A673 (cell line): ENCODE measurements around the gene IGFN1. TPM values are rescaled to one million over a fixed set of nuclear protein-coding genes. Genes with fewer than 3 reads are reported as not detected.

ENCODE experiments used
- BruUV-seq: library from RNA; stranded (reverse); fragments of 400-500 nt; replicated peaks from 2 replicates; lab custom pipeline; 2021; lab: Mats Ljungman, UMichigan
- CTCF ChIA-PET: fragments of 300-600 bp; sonication (Branson Sonifier 250); formaldehyde crosslinking; loops from one replicate; lab custom pipeline; 2022; ENCODE audit warnings: antibody characterized with exemption; lab: Charles Lee
- POLR2A ChIA-PET: fragments of 300-600 bp; sonication (Branson Sonifier 250); formaldehyde crosslinking; loops from one replicate; lab custom pipeline; 2022; ENCODE audit warnings: antibody characterized with exemption; ENCODE audit not compliant: low non-redundant PET; lab: Charles Lee
- DNase-seq: peaks from one replicate; pipeline ENCODE4 v3.0.0-alpha.2; 2015; ENCODE audit warnings: low spot score
- H3K27ac ChIP-seq: fragments of 200-600 bp; sonication (generic); 2 replicates; pipeline ENCODE4 v1.5.1; 2016; ENCODE audit warnings: mixed run types, low read depth, mild to moderate bottlenecking, mixed read lengths, antibody characterized with exemption, low read length; ENCODE audit not compliant: poor library complexity, severe bottlenecking
- H3K27me3 ChIP-seq: fragments of 200-600 bp; sonication (generic); replicated peaks from 2 replicates; pipeline ENCODE4 v1.6.1; 2017; ENCODE audit warnings: mixed run types, low read depth, mild to moderate bottlenecking, mixed read lengths, antibody characterized with exemption, low read length; ENCODE audit not compliant: insufficient read depth, poor library complexity
- H3K36me3 ChIP-seq: fragments of 200-600 bp; sonication (generic); 2 replicates; pipeline ENCODE4 v1.6.1; 2016; ENCODE audit warnings: mixed run types, mild to moderate bottlenecking, mixed read lengths, antibody characterized with exemption, low read length; ENCODE audit not compliant: insufficient read depth, poor library complexity, severe bottlenecking
- H3K4me1 ChIP-seq: fragments of 200-600 bp; sonication (generic); 2 replicates; pipeline ENCODE4 v1.6.1; 2017; ENCODE audit warnings: mixed run types, mild to moderate bottlenecking, mixed read lengths, antibody characterized with exemption, low read length; ENCODE audit not compliant: insufficient read depth, poor library complexity, severe bottlenecking
- H3K4me3 ChIP-seq: fragments of 200-600 bp; sonication (generic); 2 replicates; pipeline ENCODE4 v1.5.1; 2016; ENCODE audit warnings: low read depth, mixed run types, mild to moderate bottlenecking, mixed read lengths, low read length; ENCODE audit not compliant: poor library complexity, severe bottlenecking
- H3K9me3 ChIP-seq: fragments of 200-600 bp; sonication (generic); 2 replicates; pipeline ENCODE4 v1.6.1; 2016; ENCODE audit warnings: mixed run types, low read depth, mild to moderate bottlenecking, mixed read lengths, antibody characterized with exemption, low read length; ENCODE audit not compliant: poor library complexity, severe bottlenecking
- EZH2 ChIP-seq: fragments of 200-600 bp; sonication (generic); IDR thresholded peaks from 2 replicates; pipeline ENCODE4 v1.6.1; 2017; ENCODE audit warnings: borderline replicate concordance, low read depth, mild to moderate bottlenecking, mixed read lengths, antibody characterized with exemption, low read length; ENCODE audit not compliant: poor library complexity, severe bottlenecking
- intact Hi-C: fragments of 100-400 bp; cut with micrococcal nuclease; formaldehyde crosslinking; loops from one replicate; pipeline ENCODE4 v1.10.0; 2022; ENCODE audit not compliant: unreplicated experiment
- total RNA-seq: library from RNA; stranded (reverse); gene quantifications from 2 replicates; pipeline ENCODE4 v1.2.3, GENCODE V29; 2021
- TF ChIP-seq, protein P1 (sequence below): fragments of 300-800, 200-600 bp; sonication (generic); conservative IDR thresholded peaks from 2 replicates; pipeline ENCODE4 v1.5.1; 2017; ENCODE audit warnings: low read depth, mild to moderate bottlenecking, antibody characterized with exemption, low read length, moderate library complexity, mixed read lengths

The IGFN1 gene
- total RNA-seq, 1 experiment from 2014 or later = 1.2 TPM

DNA sequence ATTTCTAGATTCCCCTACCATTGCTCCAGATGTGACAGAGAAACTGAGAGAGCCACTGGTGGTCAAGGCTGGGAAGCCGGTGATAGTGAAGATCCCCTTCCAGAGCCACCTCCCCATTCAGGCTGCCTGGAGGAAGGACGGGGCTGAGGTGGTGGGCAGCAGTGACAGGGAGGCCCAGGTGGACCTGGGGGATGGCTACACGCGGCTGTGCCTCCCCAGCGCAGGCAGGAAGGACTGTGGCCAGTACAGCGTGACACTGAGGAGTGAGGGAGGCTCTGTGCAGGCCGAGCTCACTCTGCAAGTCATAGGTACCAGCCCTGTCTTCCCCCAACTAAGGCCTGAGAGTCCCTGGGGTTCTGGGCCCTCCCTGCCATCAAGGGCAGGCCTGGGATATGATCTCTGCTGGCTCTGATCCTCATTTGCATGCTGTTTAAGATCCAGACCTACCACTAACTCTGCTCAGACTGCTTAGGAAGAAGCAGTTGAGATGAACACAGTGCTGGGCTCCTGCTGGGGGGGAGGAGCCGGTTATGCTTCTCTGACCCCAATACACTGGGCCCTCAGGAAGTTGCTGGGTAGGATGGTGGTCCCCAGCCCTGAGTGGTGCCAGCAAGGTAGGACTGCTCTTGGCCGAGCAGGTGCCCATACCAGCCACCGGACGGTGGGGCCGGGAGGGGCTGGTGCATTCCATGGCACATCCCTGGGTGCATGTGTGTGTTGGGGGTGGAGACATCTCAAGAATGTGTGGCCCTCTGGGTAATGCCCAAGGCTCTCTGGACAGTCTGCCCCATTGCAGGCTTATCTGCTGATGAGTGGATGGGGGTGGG is 25.1 kb downstream of the IGFN1 start:
- no peaks in the 10 kb centered on the region for H3K36me3 ChIP-seq
- no peaks in the 10 kb centered on the region for H3K9me3 ChIP-seq
- BruUV-seq = no TSS peak
- H3K27ac ChIP-seq = no peak overlapping the region
- H3K4me1 ChIP-seq = no peaks in the 10 kb centered on the region
- CTCF ChIA-PET = no interaction called here
- intact Hi-C loops = no loop called here
- POLR2A ChIA-PET = no interaction called here
- DNase-seq = no peak
- no peak overlapping the region for H3K4me3 ChIP-seq
- TF ChIP-seq EZH2 = no peak
- TF ChIP-seq, protein P1, sequence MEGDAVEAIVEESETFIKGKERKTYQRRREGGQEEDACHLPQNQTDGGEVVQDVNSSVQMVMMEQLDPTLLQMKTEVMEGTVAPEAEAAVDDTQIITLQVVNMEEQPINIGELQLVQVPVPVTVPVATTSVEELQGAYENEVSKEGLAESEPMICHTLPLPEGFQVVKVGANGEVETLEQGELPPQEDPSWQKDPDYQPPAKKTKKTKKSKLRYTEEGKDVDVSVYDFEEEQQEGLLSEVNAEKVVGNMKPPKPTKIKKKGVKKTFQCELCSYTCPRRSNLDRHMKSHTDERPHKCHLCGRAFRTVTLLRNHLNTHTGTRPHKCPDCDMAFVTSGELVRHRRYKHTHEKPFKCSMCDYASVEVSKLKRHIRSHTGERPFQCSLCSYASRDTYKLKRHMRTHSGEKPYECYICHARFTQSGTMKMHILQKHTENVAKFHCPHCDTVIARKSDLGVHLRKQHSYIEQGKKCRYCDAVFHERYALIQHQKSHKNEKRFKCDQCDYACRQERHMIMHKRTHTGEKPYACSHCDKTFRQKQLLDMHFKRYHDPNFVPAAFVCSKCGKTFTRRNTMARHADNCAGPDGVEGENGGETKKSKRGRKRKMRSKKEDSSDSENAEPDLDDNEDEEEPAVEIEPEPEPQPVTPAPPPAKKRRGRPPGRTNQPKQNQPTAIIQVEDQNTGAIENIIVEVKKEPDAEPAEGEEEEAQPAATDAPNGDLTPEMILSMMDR = no peak
- H3K27me3 ChIP-seq = no peaks in the 10 kb centered on the region

DNA sequence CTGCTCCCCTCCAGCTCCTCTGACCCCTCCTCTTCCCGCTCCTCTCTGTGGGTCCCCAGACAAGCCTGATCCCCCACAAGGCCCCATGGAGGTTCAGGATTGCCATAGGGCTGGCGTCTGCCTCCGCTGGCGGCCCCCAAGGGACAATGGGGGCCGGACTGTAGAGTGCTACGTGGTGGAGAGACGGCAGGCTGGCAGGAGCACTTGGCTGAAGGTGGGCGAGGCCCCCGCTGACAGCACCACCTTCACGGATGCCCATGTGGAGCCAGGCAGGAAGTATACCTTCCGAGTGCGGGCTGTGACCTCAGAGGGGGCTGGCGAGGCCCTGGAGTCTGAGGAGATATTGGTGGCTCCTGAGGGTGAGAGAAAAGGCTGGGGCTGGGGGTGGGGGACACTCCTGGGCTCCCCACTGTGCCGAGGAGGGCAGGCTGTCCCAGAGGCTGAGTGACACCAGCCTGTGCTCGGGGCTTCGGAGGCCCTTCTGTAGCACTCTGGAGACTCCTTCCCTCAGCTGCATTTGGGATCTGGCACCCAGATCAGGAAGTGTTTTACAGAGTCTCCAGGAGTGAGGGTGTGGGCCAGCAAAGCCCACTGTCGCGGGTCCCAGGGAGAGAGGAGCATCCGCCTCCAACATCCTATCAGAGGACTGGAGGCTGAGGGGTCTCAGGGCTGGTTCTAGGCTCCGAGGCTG is 25.9 kb downstream of the IGFN1 start:
- H3K4me3 ChIP-seq = no peak overlapping the region
- no peak for DNase-seq
- intact Hi-C loops = no loop called here
- ChIA-PET POLR2A (no interaction called here), CTCF (no interaction called here)
- no peaks in the 10 kb centered on the region for H3K9me3 ChIP-seq
- TF ChIP-seq, protein P1 = no peak
- no peak for TF ChIP-seq EZH2
- H3K27me3 ChIP-seq = no peaks in the 10 kb centered on the region
- no peak overlapping the region for H3K27ac ChIP-seq
- no peaks in the 10 kb centered on the region for H3K36me3 ChIP-seq
- no TSS peak for BruUV-seq
- no peaks in the 10 kb centered on the region for H3K4me1 ChIP-seq

- Histone ChIP-seq H3K27ac (no peak overlapping the region), H3K9me3 (no peaks in the 10 kb centered on the region), H3K4me3 (no peak overlapping the region), H3K36me3 (no peaks in the 10 kb centered on the region), H3K4me1 (no peaks in the 10 kb centered on the region), H3K27me3 (no peaks in the 10 kb centered on the region)
- ChIA-PET POLR2A (no interaction called here), CTCF (no interaction called here)
- intact Hi-C loops = no loop called here
- TF ChIP-seq EZH2 = no peak
- TF ChIP-seq, protein P1 = no peak
- DNase-seq = no peak
- no TSS peak for BruUV-seq
These were observed 26.5 kb downstream of the IGFN1 start for GRCh38 chr1:201217146-201217545.
